ENCODE data around the gene MAPK8IP3. TPM values are rescaled to one million over a fixed set of nuclear protein-coding genes. Genes with fewer than 3 reads are reported as not detected.

Gene MAPK8IP3
- total RNA-seq, 1 donor from 2014 or later = 44.9 TPM

- DNase-seq (ENCODE audit: extremely low spot score in 2 of 2) = no peak
- Histone ChIP-seq H3K27me3 (no peaks in the 10 kb centered on the region), H3K36me3 (peaks cover 0 to 26% of the 10 kb centered on the region in 2 donors), H3K4me3 (no peak overlapping the region), H3K27ac (no peak overlapping the region), H3K4me1 (peaks cover 9% of the 10 kb centered on the region), H3K9me3 (no peaks in the 10 kb centered on the region)
- intact Hi-C loops (cut with DNase I) = no loop called here
- TF ChIP-seq POLR2A (IDR thresholded peaks at IDR 0.05) = no peak
- no peak for TF ChIP-seq CTCF (IDR thresholded peaks at IDR 0.05)
- TF ChIP-seq POLR2AphosphoS5 (IDR thresholded peaks at IDR 0.05; ENCODE audit: insufficient read depth in 1 of 2, low read depth in 1 of 2) = no peak
Observed at GRCh38 chr16:1791256-1791942, 85.4 kb downstream of the MAPK8IP3 start.

GRCh38 chr16:1791943-1792812 is 86.2 kb downstream of the MAPK8IP3 start:
- Histone ChIP-seq H3K4me1 (peaks cover 9% of the 10 kb centered on the region), H3K27me3 (no peaks in the 10 kb centered on the region), H3K9me3 (no peaks in the 10 kb centered on the region), H3K36me3 (peaks cover 0 to 18% of the 10 kb centered on the region in 2 donors), H3K27ac (no peak overlapping the region), H3K4me3 (no peak overlapping the region)
- TF ChIP-seq POLR2A (IDR thresholded peaks at IDR 0.05) = no peak
- TF ChIP-seq POLR2AphosphoS5 (IDR thresholded peaks at IDR 0.05; ENCODE audit: insufficient read depth in 1 of 2, low read depth in 1 of 2) = no peak
- TF ChIP-seq CTCF (IDR thresholded peaks at IDR 0.05) = no peak
- DNase-seq (ENCODE audit: extremely low spot score in 2 of 2) = no peak
- intact Hi-C loops (cut with DNase I) = no loop called here

- TF ChIP-seq POLR2A (IDR thresholded peaks at IDR 0.05) (no peak), POLR2AphosphoS5 (IDR thresholded peaks at IDR 0.05; ENCODE audit: insufficient read depth in 1 of 2, low read depth in 1 of 2) (no peak), CTCF (IDR thresholded peaks at IDR 0.05) (no peak)
- DNase-seq (ENCODE audit: extremely low spot score in 2 of 2) = no peak
- Histone ChIP-seq H3K4me1 (peaks cover 9% of the 10 kb centered on the region), H3K27me3 (no peaks in the 10 kb centered on the region), H3K27ac (no peak overlapping the region), H3K4me3 (no peak overlapping the region), H3K9me3 (peaks cover 1% of the 10 kb centered on the region), H3K36me3 (peaks cover 0 to 17% of the 10 kb centered on the region in 2 donors)
- intact Hi-C loops (cut with DNase I) = no loop called here
Observed at GRCh38 chr16:1792836-1793577, 87.0 kb downstream of the MAPK8IP3 start.

- no peak within 1 kb of the TSS for H3K27ac ChIP-seq
- intact Hi-C loops (cut with DNase I) = no loop called here
- H3K4me3 ChIP-seq = no peak within 1 kb of the TSS
- no peaks in the 10 kb centered on the region for H3K27me3 ChIP-seq
- H3K4me1 ChIP-seq = peaks cover 3% of the 10 kb centered on the region
- TF ChIP-seq CTCF (IDR thresholded peaks at IDR 0.05) (no peak), POLR2A (IDR thresholded peaks at IDR 0.05) (no peak), POLR2AphosphoS5 (IDR thresholded peaks at IDR 0.05; ENCODE audit: insufficient read depth in 1 of 2, low read depth in 1 of 2) (no peak)
- no peak for DNase-seq (ENCODE audit: extremely low spot score in 2 of 2)
- peaks cover 0 to 10% of the 10 kb centered on the region in 2 donors for H3K36me3 ChIP-seq
- H3K9me3 ChIP-seq = peaks cover 4% of the 10 kb centered on the region
Observed at GRCh38 chr16:1793578-1794220, 87.7 kb downstream of the MAPK8IP3 start, which contains the start of gene IGFALS. TSS of gene IGFALS (minus strand) at chr16:1793705. CDS start at chr16:1793652, 53 bp downstream.
